Uterine smooth muscle cell (primary cell): Measurements from ENCODE around the gene FBXO4. TPM values are rescaled to one million over a fixed set of nuclear protein-coding genes. Genes with fewer than 3 reads are reported as not detected.

Experiments used
- total RNA-seq: library from RNA; depleted of rRNA; stranded (reverse); fragments of >200 nt; gene quantifications from 2 replicates; pipeline ENCODE4 v1.2.3, GENCODE V29; 2014

The FBXO4 gene
- 11.1 and 15.6 TPM in 2 replicates for total RNA-seq

GRCh38 chr5:41924872-41925554 is at the start of gene FBXO4:
FBXO4 (plus strand) TSS chr5:41925281; CDS start chr5:41925310, 29 bp downstream.

DNA sequence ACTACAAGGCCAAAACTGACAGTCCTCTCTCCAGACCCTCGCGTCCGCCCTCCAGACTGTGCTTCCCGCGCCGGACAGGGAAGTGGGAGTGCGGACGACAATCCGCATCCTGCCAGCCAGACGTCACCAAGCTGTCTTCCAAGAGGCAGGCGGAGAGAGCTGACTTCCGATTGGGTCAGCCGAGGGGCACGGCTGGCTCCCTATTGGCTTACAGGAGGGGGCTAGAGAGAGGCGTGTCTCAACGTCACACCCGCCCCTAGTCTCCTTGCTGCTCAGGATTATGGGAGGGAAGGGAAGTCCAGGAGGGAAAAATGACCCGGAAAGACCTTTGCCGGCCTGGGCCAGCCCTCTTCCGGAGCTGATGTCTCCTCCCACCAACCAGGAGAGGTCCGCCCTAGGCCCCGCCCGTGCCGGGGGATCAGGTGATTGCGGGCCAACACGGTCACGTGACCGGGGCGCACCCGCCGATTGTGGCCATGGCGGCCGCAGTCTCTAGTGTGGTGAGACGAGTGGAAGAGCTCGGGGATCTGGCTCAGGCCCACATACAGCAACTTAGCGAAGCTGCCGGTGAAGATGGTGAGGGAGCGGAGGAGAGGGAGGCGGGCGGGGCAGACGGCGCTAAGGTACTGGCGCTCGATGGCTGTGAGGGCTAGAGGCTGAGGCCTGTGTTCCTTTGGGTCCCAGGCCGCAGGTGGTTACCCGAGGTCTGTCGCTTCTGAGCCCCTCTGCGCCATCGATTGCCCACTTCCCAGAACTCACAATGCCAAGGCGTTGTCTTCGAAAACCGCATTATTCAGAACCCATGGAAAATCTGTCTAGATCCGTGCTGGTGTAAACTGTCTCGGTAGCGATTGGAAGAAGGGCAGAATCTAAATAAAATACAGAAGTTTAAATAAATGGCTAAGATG is 20.9 kb upstream of the FBXO4 start, which contains the start of gene RIMOC1:
TSS of gene RIMOC1 (plus strand) at position 453 of the 908 bp plus-strand sequence. CDS start at position 477, 24 bp downstream.

Other genes starting within 250 kb of the FBXO4 start
- gene OXCT1, start 54.9 kb upstream of the FBXO4 start, total RNA-seq: 51.4 and 66.0 TPM in 2 replicates
- gene RIMOC1, start 20.9 kb upstream of the FBXO4 start, total RNA-seq: 16.6 and 18.1 TPM in 2 replicates